GM19035 (cell line): ENCODE data around the gene SERTM1.

Experiments used
- ATAC-seq: cut with Tn5 transposase; IDR thresholded peaks from one replicate; pipeline ENCODE4 v1.9.1; 2021; ENCODE audit not compliant: unreplicated experiment

The SERTM1 gene

GRCh38 chr13:36673838-36674326 lies at the start of gene SERTM1:
SERTM1 (plus strand) TSS chr13:36674020; CDS start chr13:36695079, 21,059 bp downstream.
- ATAC-seq, result no peak

DNA sequence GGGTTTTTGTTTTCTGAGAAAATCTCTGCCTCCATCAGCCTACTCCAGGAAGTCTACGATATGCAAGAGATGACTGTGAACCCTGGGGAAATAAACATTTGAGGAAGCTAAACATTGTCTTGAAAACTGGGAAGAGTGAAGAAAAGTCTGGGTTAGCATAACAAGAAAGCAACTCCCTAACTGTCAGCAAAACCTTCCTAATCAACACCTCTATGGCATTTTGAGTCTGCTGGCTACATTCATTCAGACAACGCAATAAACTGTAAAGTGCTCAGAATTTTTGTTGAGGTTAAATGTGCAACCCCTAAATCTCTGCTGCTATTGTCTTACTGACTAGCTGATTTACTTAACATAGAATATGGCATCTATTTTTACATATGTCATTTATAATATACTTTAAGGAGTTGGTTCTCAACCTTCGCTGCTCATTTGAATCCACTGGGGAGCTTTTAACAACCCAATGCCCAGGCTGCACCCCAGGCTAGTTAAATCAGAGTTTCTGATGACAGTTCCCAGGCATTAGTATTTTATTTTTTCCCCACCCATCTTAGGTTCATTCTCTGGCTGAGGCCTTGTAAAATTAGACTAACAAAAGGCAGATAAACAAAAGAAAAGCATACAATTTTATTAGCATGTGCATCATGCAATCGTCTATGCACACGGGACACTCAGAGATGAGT lies 45.3 kb upstream of the SERTM1 start:
- no peak for ATAC-seq

GRCh38 chr13:36629057-36629385 lies 44.8 kb upstream of the SERTM1 start:
- ATAC-seq, result no peak

- ATAC-seq, result no peak
These were observed 43.5 kb upstream of the SERTM1 start for GRCh38 chr13:36630181-36630803.

DNA sequence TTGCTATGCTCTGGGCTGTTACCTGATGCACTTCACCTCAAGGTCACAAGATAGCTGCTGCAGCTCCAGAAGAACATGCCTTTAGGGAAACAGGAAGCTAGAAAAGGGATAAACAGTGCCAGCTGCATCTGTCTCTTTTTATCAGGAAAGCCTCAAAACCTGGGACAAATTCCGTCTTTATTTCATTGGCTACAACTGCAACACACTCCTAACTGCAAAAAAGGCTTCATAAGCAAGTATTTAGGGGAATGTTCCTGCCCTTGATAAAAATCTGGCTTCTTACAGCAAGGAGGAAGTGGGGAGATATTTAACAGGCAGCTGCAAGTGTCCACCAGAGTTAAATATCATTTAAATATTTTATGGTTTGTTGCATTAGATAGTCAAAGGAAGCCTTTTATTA lies 34.2 kb upstream of the SERTM1 start:
- no peak for ATAC-seq

DNA sequence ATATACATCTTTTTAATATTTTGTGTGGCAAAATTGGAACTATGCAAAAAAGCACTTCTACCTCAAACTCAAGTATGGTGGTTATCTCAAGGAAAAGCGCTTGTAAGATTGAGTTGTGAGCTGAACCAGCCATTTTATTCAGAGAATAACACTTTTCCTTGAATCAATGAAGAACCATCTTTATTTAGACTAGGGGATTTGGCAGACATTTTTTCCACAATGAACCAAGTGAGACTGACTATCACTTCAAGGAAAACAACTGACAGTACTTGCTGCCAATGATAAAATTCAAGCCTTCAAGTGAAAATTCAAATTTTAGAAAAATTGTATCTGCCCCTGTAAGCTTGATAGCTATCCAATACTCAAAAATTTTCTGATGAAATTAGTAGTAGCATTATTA lies 23.2 kb upstream of the SERTM1 start:
- ATAC-seq, result no peak

DNA sequence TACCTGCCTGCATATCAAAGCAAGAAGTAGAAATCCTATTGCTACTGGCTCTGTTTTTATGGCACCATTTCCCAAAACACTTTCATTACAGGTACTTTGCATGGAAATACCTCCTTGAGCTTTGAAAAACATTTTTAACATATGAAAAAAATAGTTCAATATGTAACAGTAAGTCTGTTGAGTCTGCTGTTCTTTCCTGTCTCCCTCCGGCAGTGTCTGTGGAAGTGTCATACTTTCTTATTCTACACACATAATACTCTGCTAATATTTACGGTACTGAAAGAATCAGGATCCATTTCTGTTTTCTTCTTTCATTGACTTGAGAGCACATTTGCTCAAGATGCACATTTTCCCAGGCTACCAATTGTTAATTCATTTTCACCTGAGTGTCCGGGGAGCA lies 8.2 kb upstream of the SERTM1 start:
- ATAC-seq, result no peak

- no peak for ATAC-seq
These were observed 7.2 kb upstream of the SERTM1 start for GRCh38 chr13:36666477-36667229.

DNA sequence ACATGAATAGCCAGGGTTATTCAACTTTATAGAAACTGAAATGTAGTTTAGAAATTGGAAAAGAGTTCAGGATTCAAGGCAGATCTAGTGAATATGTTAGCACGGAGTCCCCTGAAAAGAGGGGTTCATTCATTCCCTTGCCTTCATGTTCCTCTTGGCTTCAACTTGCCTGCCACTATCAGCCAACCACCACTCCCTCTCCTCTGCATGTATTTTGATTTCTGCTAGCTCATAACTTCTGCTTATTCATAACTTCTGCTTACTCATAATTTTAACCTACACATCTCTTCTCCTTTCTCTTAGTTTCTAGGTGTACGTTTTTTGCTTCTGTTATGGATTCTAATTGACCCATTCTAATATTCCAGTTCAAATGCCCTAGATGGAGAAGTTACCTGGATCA lies 5.5 kb upstream of the SERTM1 start:
- no peak for ATAC-seq

DNA sequence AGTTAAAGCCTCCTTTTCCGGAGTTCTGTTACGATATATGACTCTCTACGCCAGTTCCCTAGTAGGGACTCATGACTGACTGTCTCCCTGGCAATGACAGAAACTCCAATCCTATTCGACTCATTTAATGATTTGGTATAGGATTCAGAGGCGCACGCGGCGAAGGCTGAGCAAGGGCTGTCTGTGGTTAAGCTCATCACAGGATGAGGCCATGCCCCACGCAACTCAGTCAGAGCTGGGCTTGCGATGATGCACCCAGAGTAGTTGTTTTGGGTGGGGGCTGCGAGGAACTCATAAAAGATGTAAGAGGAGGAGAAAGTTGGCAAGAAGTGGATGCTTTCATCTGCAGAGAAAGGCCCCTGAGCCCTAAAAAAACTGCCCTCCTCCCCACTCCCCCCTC lies 468 bp upstream of the SERTM1 start:
- no peak for ATAC-seq

DNA sequence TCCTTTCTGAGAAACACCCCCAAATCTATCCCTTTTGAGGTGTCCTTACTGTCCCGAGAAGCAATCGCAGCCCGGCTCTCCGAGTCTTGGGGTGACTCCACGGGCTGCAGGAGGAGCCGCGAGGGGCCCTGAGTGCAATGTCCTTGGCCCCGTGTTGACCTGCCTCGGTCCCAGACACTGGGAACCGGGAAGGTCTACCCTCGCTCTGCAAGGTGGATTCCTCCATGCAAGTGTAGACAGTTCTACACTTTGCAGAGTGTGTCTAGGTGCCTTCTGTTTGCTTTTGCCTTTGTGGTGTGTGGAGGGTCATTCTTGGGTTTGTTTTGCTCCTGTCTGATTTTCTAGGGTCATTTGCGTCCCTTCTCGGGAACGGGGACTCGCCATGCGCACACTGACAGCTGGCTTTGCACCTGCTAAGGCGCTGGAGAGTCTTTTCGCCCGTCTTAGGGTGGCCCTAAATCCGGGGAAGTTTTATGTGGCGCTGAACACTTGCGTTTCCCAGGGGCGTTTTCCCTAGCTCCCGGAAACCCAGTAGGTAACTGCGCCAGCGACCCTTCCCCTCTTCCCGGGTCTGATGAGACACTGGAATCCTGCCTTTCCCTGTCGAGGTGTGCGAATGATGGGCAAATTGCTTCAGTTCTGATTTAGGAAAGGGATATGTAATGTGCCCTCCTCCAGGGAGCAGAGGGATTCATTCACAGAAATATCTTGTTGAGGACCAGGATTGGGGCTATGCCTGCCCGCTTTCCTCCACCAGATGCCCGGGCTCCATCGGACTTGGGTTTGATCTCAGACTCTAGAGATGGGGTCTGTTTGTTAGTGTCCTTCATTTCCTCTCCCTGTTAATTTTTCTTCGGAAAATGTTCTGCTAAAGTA lies 755 bp downstream of the SERTM1 start:
- ATAC-seq, result no peak

GRCh38 chr13:36675213-36675536 lies 1.4 kb downstream of the SERTM1 start:
- ATAC-seq, result no peak

DNA sequence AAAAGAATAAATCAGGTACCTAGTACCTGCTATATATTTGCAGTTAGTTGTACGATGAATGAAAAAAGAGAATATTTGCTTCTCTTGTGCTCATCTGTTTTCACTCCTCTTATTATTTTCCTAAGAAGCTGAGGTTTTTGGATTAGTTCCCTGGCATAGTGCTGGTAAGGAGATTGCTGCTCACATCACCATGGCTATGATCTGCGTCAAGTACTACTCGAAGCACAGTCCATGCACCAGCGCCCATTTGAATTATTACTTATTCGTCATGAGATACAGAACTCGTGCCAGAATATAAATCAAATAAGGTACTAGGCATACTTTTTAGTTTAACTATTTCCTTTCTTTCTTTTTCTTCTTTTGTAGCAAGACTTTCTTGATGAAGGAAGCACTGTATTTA lies 7.1 kb downstream of the SERTM1 start:
- no peak for ATAC-seq

DNA sequence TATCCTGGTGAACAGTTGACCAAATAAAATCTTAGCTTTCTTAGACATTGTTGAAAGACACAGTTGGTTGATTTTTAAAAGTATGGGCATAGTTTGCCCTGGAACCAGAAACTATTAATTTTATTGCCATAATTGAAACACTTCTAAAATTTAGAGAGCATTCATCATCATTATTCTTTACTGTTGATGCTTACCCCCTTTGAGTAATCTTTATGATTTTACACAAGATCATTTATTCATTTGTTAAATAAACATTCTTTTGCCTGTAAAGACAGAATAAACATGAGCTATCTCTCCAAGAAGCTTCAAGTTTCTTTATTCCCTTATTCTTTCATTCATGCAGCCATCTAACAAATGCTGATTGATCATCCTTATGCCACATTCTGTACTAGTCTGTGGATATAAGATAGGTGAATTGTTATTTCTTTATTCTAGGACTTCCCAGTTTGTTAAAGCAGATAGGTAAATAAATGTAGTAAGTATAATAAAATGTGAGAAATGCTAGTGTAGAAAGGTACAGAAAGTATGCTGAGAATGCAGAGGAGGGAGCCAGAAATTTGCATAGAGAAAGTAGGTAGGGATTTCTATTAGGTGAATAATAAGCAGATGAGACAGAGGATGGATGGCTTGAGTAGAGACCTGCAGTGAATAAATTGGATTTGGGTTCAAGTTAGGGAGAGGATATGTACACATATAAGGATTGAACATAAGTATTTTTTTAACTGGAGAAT lies 8.2 kb downstream of the SERTM1 start:
- no peak for ATAC-seq

DNA sequence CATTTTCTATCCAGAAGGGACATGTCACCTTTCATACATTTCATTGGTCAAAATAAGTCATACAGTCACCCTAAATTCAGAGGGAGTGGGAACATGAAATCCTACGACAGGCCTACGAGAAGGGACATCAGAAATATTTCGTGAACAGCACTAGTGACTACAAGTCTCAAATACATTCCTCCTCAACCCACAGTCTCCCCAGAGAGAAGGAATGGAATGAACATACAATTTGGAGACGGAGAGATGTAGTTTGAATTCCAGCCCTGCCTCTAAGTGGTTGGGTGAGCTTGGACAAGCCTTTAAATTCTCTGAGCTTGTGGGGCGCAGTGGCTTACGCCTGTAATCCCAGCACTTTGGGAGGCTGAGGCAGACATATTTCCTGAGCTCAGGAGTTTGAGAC lies 9.9 kb downstream of the SERTM1 start:
- ATAC-seq, result no peak

DNA sequence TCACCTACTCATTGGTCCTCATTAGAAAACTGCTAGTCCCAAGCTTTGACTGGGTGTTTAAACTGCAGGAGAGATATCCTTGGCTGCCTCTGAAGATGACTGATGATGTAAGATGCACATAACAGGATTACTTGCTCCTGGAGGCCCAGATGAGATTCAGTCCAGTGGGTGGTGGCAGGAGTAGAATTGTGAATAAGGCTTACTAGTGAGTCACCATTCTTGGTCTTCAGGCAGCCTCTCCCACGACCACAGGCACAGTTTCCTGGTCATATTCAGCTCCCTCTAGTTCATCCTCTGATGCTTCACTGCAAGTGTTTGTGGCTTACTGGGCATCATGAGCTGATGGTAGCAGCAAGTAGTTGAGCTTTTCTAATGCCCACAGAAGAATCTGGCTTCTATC lies 12.1 kb downstream of the SERTM1 start:
- no peak for ATAC-seq

DNA sequence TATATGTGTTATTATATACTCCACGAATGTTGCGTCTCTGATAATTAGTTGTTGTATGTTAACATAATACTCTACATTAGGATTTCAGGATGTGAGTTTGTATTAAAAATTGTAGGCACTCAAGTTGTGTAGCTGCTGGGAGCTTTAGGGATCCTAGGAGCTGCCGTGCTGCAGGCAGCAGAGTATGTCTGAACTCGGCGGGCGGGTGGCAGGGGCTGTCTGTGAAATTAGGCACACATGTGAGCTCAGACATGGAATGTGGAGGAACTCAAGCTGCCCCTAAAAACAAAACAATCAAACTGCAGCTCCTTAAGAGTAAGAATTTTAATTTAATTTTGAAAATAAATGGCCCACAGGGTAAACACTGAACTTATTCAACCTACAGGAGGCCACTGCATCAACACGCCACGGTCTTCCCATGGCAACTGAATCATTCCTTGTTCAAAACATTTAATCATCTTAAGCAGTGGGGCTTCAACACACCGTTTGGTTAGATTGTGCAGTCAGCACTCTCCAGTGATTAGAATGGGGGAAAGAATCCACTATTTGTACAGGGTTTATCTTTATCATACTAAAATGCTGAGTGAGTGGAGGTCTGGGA lies 22.7 kb downstream of the SERTM1 start:
- ATAC-seq, result no peak

GRCh38 chr13:36700170-36700569 lies 26.4 kb downstream of the SERTM1 start:
- no peak for ATAC-seq

- no peak for ATAC-seq
These were observed 32.9 kb downstream of the SERTM1 start for GRCh38 chr13:36706755-36707154.

GRCh38 chr13:36709136-36709890 lies 35.5 kb downstream of the SERTM1 start:
- ATAC-seq, result no peak
